Activated T-cell treated with anti-CD3 and anti-CD28 coated beads for 48 hours (primary cell): ENCODE results near the gene UBE2V1.
"Not testable (repeated sequence)": the region's sequence is repeated elsewhere in the genome, so short reads cannot be mapped to it uniquely, and the experiment has no call there.

ENCODE experiments used
- DNase-seq: peaks from one replicate; pipeline ENCODE4 v3.0.0-alpha.2; 2020; ENCODE audit warnings: low read depth

UBE2V1 gene

DNA sequence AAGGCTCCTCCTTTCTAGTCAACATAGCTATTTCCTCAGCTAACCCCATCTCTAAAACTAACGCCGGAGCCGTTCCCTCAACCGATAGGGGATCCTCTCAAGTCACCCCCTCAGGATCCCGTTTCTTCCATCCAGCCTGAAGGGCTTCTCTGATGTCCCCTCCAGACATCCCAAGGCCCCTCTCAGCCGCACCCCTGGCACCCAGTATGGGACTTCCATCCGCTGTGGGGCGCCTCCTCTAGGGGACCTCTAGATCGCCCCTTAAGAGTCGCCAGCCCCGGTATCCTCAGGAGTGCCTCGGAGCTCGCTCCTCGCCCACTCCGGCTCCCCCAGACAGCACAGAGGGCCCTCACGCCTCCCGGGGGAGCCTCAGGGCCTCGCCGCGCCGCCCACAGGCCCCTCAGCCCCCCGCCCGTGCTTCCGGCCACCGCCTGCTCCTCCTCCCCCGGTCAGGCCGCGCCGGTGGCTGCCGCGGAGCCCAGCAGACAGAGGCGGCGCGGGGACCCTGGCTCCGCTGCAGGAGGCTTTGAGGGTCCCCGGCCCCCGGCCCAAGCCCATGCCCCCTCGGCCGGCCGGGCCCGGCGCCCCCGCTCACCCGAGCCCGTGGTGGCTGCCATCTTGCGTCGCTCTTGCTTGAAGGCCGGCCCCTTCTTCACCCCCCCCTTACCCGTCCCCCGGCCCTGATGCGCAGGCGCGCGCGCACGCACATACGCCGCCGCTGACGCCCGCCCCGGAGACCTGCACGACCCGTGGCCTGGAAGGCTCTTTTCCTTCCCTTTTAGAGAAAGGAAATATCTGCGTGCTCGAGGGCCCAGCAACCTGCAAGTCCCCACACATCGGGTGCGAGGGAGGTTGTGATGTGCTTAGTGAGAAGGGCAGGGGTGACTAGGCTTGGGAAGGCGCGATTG is at the start of gene UBE2V1:
TSS of gene UBE2V1 (minus strand) at position 639 of the 908 bp plus-strand sequence. CDS start at position 617, 22 bp downstream.
- DNase-seq: peak; percentile 85

GRCh38 chr20:50161494-50161893 is 48.5 kb upstream of the UBE2V1 start:
- not testable (repeated sequence) for DNase-seq

- peak; percentile 84 for DNase-seq
Observed at GRCh38 chr20:50153500-50154377, 40.8 kb upstream of the UBE2V1 start, which contains the start of gene PEDS1. Gene PEDS1 (minus strand): TSS chr20:50153723. CDS start chr20:50153637, 86 bp downstream.

GRCh38 chr20:50153153-50153499 is 40.2 kb upstream of the UBE2V1 start:
- no peak for DNase-seq

GRCh38 chr20:50152394-50153152 is 39.6 kb upstream of the UBE2V1 start:
- no peak for DNase-seq

DNA sequence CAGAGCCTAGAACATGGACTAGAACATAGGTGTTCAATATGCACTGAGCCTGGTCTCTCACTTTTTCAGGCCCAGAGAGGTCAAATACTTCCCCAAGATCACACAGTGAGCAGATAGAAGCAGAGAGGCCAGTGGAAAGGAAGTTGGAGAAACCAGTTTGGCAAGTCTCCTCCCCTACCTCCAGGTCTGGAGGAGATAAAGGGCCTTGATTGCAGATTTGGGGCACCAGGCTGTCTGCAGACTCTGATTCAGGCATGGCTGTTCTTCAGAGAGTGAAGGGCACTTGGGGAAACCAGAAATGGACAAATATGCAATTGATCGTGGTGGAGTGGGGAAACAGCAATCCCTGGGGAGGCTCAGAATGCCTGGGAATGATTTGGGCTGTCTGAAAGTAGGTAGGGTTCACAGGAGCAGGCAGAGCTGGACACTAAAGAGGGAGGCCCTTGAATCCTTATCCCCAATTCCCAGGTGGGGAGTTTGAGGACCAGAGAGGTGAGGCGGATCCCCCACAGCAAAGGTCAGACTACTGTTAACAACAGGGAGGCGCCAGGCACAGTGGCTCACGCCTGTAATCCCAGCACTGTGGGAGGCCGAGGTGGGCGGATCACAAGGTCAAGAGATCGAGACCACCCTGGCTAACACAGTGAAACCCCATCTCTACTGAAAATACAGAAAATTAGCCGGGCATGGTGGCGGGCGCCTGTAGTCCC is 38.2 kb upstream of the UBE2V1 start:
- no peak for DNase-seq

DNA sequence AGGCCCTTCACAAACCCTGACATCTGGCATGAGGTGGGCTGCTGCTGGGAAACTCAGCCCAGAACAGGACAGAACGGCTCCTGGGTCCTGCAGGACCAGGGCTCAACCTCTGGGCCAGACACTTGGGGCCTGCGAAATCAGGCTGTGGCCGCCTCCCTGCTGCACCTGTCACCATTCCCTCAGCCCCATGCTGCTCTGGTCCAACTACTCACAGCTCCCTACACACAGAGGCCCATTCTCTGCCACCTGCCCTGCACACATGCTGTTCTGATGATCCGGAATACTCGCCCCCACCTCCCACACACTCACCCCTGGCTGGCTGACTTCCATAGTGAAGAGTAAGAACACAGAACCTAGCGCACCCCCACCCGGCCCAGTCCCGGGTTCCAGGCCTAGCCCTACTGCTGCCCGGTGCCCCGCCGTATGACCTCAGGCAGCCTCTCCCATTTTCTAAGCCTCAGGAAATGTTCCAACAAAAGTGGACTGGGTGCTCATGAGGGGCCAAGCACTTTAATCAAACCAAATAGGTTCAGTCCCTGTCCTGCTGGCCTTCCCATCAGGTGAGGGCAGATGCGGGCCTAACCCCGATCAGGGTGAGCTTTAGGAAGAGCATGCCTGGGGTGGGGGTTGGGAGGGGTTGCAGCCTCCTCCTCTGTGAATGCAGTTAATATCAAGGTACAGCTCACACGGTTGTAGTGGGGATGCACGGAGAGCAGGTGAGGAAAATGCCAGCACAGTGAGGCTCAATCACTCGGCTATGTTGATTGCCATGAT is 36.7 kb upstream of the UBE2V1 start:
- DNase-seq: no peak

- peak; percentile 60 for DNase-seq
Observed at GRCh38 chr20:50146732-50147662, 34.0 kb upstream of the UBE2V1 start.

DNA sequence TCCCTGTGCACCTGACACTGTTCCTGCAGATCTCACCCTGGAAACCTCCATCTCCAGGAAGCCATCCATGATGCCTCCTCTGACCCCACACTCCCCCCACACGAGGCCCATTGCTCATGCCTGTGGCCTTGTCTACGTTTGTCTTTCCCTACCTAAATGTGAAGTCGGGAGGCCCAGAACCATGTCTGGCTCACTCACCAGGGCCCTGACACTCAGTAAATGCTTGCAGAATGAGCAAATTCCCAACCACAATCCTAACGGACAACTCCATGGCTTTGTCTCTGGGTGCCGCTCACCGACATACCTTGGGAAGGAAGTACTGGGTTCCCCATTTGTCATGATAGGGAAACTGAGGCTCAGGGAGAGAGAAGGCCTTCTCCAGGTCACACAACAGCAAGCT is 33.3 kb upstream of the UBE2V1 start:
- DNase-seq: no peak

DNA sequence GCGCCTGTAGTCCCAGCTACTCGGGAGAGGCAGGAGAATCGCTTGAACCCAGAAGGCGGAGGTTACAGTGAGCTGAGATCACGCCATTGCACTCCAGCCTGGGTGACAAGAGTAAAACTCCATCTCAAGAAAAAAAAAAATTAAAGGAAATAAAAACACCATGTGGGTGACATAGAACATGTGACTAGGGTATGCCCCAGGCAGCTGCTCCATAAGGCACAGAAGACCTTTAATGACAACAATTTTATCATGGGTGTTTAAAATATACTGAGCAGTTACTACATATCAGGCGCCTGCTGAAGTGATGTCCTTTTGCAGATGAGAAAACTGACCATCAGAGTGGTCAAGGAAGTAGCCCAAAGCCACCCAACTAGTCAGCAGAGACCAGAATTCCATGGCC is 32.6 kb upstream of the UBE2V1 start:
- DNase-seq: no peak

GRCh38 chr20:50144362-50144761 is 31.4 kb upstream of the UBE2V1 start:
- DNase-seq: no peak

DNA sequence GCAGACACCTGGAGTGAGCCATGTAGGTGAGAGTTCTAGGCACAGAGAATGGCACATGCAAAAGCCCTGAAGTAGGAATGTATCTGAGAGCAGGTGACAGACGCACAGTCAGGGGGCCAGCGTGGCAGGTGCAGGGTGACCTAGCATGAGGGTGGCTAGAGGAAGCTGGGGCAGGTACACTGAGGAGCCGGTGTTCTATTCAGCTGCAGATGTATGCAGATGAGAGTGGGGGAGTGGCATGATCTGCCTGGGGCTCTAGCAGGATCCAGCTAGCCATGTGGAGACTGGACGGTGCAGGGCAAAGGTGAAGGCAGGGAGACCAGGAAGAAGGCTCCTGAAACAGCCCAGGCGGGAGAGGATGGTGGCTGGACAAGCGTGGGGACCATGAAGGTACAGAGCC is 29.9 kb upstream of the UBE2V1 start:
- DNase-seq: no peak

DNA sequence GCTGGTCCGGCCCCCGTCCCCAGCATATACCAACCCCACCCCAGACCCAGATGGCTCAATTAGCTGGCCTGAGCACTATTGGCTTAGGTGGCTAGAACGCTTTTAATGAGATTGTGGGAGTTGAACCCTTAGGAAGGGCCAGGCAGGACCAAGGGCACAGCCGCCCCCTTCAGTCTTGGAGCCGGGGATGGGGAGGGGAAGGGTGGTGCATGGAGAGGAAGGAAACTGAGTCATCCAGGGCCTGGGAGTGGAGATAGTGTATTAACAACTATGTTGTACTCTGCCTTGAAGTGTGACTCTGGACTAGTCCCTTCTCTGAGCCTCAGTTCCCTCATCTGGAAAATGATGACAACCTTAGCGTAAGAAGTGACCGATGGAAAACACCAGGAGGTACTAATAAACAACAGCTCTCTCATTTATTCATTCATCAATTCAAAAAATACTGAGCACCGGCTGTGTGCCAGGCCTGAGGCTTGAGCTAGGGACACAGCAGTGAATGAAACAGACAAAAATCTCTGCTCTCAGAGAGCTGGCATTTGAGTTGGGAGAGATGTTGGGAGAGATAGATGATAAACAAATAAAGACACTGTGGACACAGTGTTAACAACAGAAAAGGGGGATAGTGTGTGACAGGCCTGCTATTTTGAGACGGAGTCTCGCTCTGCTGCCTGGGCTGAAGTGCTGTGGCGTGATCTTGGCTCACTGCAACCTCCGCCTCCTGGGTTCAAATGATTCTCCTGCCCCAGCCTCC is 29.0 kb upstream of the UBE2V1 start:
- DNase-seq: no peak

DNA sequence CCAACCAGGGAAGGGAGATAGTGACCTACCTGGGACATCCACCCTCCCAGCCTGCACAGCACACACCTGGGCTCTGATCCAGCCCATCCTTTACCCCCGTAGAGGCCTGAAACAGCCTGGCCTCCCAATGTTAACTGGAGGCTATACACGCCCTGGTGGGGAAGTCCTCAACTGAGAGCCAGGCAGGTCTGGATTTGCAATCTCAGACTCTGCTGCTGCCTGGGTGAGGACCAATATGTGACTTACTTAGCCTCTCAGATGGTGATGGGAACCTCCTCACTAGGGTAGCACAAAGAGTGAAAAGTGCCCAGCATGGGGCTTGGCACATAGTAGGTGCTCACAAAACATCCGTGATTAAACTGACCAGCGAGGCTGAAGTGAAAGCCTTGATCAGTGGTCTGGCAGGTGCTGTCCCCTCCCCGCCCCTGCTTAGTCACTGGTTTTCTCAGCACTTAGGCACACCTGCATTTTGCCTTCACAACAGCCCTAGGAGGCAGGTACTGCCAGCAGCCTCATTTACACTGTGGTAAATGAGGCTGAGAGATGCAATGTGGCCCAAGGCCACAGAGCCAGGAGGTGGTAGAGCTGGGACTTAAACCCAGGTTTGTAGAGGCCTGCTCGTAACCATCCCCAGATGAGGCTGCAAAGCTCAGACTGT is 28.2 kb upstream of the UBE2V1 start:
- no peak for DNase-seq

- no peak for DNase-seq
Observed at GRCh38 chr20:50140339-50140859, 27.4 kb upstream of the UBE2V1 start.

- DNase-seq: no peak
Observed at GRCh38 chr20:50138479-50139393, 25.8 kb upstream of the UBE2V1 start.

DNA sequence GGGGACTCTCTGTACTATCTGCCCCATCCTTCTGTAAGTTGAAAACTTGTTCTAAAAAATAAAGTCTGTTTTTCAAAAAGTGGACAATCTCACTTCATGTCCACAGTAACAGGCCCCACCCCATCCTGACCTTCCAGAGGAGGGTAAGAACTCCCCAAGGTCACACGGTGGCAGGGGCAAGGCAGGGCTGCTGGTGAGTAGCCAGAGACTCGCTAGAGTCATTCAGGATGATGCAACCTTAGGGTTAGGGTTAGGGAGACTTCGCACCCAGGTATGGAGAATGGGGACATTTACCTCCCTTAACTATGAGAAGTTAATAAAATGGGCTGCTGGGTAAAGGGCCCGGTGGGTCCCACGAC is 25.1 kb upstream of the UBE2V1 start:
- no peak for DNase-seq
